IMR-90 (cell line): ENCODE data around the gene EFNA5. TPM values are rescaled to one million over a fixed set of nuclear protein-coding genes. Genes with fewer than 3 reads are reported as not detected.

Source experiments
- ATAC-seq: fragments of 200-7000 bp; cut with Tn5 transposase; 2 replicates; pipeline ENCODE4 v1.9.1; 2020; ENCODE audit warnings: low read depth, mild to moderate bottlenecking, moderate library complexity
- BruUV-seq: library from RNA; stranded (reverse); fragments of 400-500 nt; replicated peaks from 2 replicates; lab custom pipeline; 2021; lab: Mats Ljungman, UMichigan
- CTCF ChIA-PET: fragments of 300-600 bp; formaldehyde crosslinking; extraction: SDS; loops from one replicate; lab custom pipeline; 2021; ENCODE audit warnings: antibody characterized with exemption; lab: Yijun Ruan, JAX
- POLR2A ChIA-PET: fragments of 300-600 bp; sonication (Branson Sonifier 250); formaldehyde crosslinking; loops from one replicate; lab custom pipeline; 2022; ENCODE audit warnings: antibody characterized with exemption; ENCODE audit not compliant: unreplicated experiment; lab: Charles Lee
- DNase-seq: peaks from one replicate; pipeline ENCODE4 v3.0.0; 2013
- H2AFZ ChIP-seq: replicated peaks from 2 replicates; pipeline ENCODE3; 2013; ENCODE audit warnings: low read length, mild to moderate bottlenecking; ENCODE audit not compliant: poor library complexity
- H2AK5ac ChIP-seq: 2 replicates; pipeline ENCODE4 v1.6.1; 2013; ENCODE audit warnings: low read depth, low read length, inconsistent platforms
- H2AK9ac ChIP-seq: replicated peaks from 2 replicates; pipeline ENCODE3; 2013; ENCODE audit warnings: mild to moderate bottlenecking, low read depth, low read length, moderate library complexity; ENCODE audit not compliant: poor library complexity
- H2BK120ac ChIP-seq: 2 replicates; pipeline ENCODE4 v1.6.1; 2013; ENCODE audit warnings: low read depth, low read length, inconsistent platforms
- H2BK15ac ChIP-seq: 3 replicates; pipeline ENCODE4 v1.6.1; 2013; ENCODE audit warnings: low read depth, low read length, inconsistent platforms
- H2BK20ac ChIP-seq: 2 replicates; pipeline ENCODE4 v1.6.1; 2013; ENCODE audit warnings: low read depth, mild to moderate bottlenecking, inconsistent platforms, low read length, moderate library complexity
- H2BK5ac ChIP-seq: 2 replicates; pipeline ENCODE4 v1.6.1; 2013; ENCODE audit warnings: mild to moderate bottlenecking, low read depth, low read length, inconsistent platforms; ENCODE audit not compliant: poor library complexity, severe bottlenecking
- H3K14ac ChIP-seq: replicated peaks from 2 replicates; pipeline ENCODE4 v1.6.1; 2013; ENCODE audit warnings: low read depth, low read length, inconsistent platforms
- H3K18ac ChIP-seq: 2 replicates; pipeline ENCODE4 v1.6.1; 2013; ENCODE audit warnings: low read depth, low read length, control low read depth
- H3K23ac ChIP-seq: 2 replicates; pipeline ENCODE4 v1.6.1; 2013; ENCODE audit warnings: low read depth, low read length, inconsistent platforms
- H3K27ac ChIP-seq: 2 replicates; pipeline ENCODE4 v1.5.1; 2013; ENCODE audit warnings: mild to moderate bottlenecking, control low read depth, low read length; ENCODE audit not compliant: insufficient read depth
- H3K27me3 ChIP-seq: 2 replicates; pipeline ENCODE4 v1.6.1; 2013; ENCODE audit warnings: low read length; ENCODE audit not compliant: control insufficient read depth, insufficient read depth
- H3K36me3 ChIP-seq: 2 replicates; pipeline ENCODE4 v1.6.1; 2013; ENCODE audit warnings: low read length, mixed read lengths; ENCODE audit not compliant: control insufficient read depth, insufficient read depth
- H3K4ac ChIP-seq: 2 replicates; pipeline ENCODE4 v1.6.1; 2013; ENCODE audit warnings: low read depth, low read length, inconsistent platforms
- H3K4me1 ChIP-seq: 2 replicates; pipeline ENCODE4 v1.6.1; 2013; ENCODE audit warnings: low read length, mixed read lengths; ENCODE audit not compliant: control insufficient read depth, insufficient read depth
- H3K4me2 ChIP-seq: 2 replicates; pipeline ENCODE4 v1.6.1; 2013; ENCODE audit warnings: low read depth, mild to moderate bottlenecking, control low read depth, low read length, moderate library complexity
- H3K4me3 ChIP-seq: 2 replicates; pipeline ENCODE4 v1.5.1; 2013; ENCODE audit warnings: low read depth, mild to moderate bottlenecking, control low read depth, low read length, moderate library complexity; ENCODE audit not compliant: insufficient read depth
- H3K56ac ChIP-seq: 2 replicates; pipeline ENCODE4 v1.6.1; 2013; ENCODE audit warnings: low read length, inconsistent platforms; ENCODE audit not compliant: insufficient read depth; ENCODE audit errors: extremely low read depth
- H3K79me1 ChIP-seq, 2 experiments: 2 replicates each; pipeline ENCODE4 v1.6.1; 2013; ENCODE audit warnings: low read length in 2 of 2, inconsistent platforms in 1 of 2, low read depth in 1 of 2
- H3K9ac ChIP-seq: 2 replicates; pipeline ENCODE4 v1.6.1; 2013; ENCODE audit warnings: low read depth, low read length, control low read depth
- H3K9me1 ChIP-seq: 2 replicates; pipeline ENCODE4 v1.6.1; 2013; ENCODE audit warnings: low read length, inconsistent platforms; ENCODE audit not compliant: insufficient read depth
- H3K9me3 ChIP-seq: 2 replicates; pipeline ENCODE4 v1.6.1; 2013; ENCODE audit warnings: low read length; ENCODE audit not compliant: control insufficient read depth, insufficient read depth
- H4K20me1 ChIP-seq: 2 replicates; pipeline ENCODE4 v1.6.1; 2013; ENCODE audit warnings: low read length, inconsistent platforms; ENCODE audit not compliant: insufficient read depth
- H4K5ac ChIP-seq: 2 replicates; pipeline ENCODE4 v1.6.1; 2013; ENCODE audit warnings: mild to moderate bottlenecking, low read depth, low read length, control low read depth
- H4K8ac ChIP-seq, 2 experiments: 2 replicates each; pipeline ENCODE4 v1.6.1; 2013; ENCODE audit warnings: low read depth in 2 of 2, low read length in 2 of 2, control low read depth in 1 of 2, inconsistent platforms in 1 of 2
- H4K91ac ChIP-seq: 2 replicates; pipeline ENCODE4 v1.6.1; 2013; ENCODE audit warnings: low read depth, low read length, inconsistent platforms; ENCODE audit not compliant: insufficient read depth
- BHLHE40 ChIP-seq: fragments of 150-350 bp; IDR thresholded peaks from 2 replicates; pipeline ENCODE4 v1.6.1; 2016; ENCODE audit warnings: mild to moderate bottlenecking, low read depth, low read length
- CEBPB ChIP-seq: IDR thresholded peaks from 2 replicates; pipeline ENCODE4 v1.6.1; 2012; ENCODE audit warnings: low read depth, low read length, improper control_type of control experiment
- CHD1 ChIP-seq: IDR thresholded peaks from 2 replicates; pipeline ENCODE4 v1.6.1; 2012; ENCODE audit warnings: low read depth, low read length, improper control_type of control experiment
- FOS ChIP-seq: fragments of 150-350 bp; IDR thresholded peaks from 2 replicates; pipeline ENCODE4 v1.6.1; 2016; ENCODE audit warnings: low read depth, low read length
- MAFK ChIP-seq: IDR thresholded peaks from 2 replicates; pipeline ENCODE4 v1.6.1; 2012; ENCODE audit warnings: low read depth, low read length, improper control_type of control experiment
- MAZ ChIP-seq: IDR thresholded peaks from 2 replicates; pipeline ENCODE4 v1.6.1; 2012; ENCODE audit warnings: low read depth, mild to moderate bottlenecking, low read length, improper control_type of control experiment, moderate library complexity, borderline replicate concordance
- MXI1 ChIP-seq: IDR thresholded peaks from 2 replicates; pipeline ENCODE4 v1.6.1; 2012; ENCODE audit warnings: low read depth, mild to moderate bottlenecking, low read length, moderate library complexity, borderline replicate concordance
- NFE2L2 ChIP-seq: fragments of 150-350 bp; IDR thresholded peaks from 2 replicates; pipeline ENCODE4 v1.6.1; 2016; ENCODE audit warnings: low read depth, mild to moderate bottlenecking, low read length
- POLR2A ChIP-seq: IDR thresholded peaks from 2 replicates; pipeline ENCODE4 v1.6.1; 2012; ENCODE audit warnings: mild to moderate bottlenecking, low read depth, low read length
- RAD21 ChIP-seq: IDR thresholded peaks from 2 replicates; pipeline ENCODE4 v1.6.1; 2012; ENCODE audit warnings: low read length, improper control_type of control experiment
- RCOR1 ChIP-seq: IDR thresholded peaks from 2 replicates; pipeline ENCODE4 v1.6.1; 2012; ENCODE audit warnings: mild to moderate bottlenecking, low read length, improper control_type of control experiment; ENCODE audit not compliant: insufficient replicate concordance
- RFX5 ChIP-seq: IDR thresholded peaks from 2 replicates; pipeline ENCODE4 v1.8.0; 2012; ENCODE audit warnings: low read depth, mild to moderate bottlenecking, low read length, moderate library complexity
- SMC3 ChIP-seq: fragments of 150-350 bp; IDR thresholded peaks from 2 replicates; pipeline ENCODE4 v1.6.1; 2016; ENCODE audit warnings: low read depth, mild to moderate bottlenecking, antibody characterized with exemption, low read length, moderate library complexity
- WGBS, 2 experiments: methylation state at CpG; one replicate each; pipeline versions ENCODE4 v1.1.5 to v1.1.7; 2013; ENCODE audit warnings: missing lambda C conversion rate in 2 of 2; ENCODE audit not compliant: insufficient read length in 1 of 2; ENCODE audit errors: extremely low coverage in 2 of 2; 5-methylcytosine and 5-hydroxymethylcytosine counted together
- dilution Hi-C: fragments of 300-500 bp; cut with HindIII; formaldehyde crosslinking; loops from one replicate; pipeline ENCODE4 v1.14.3; 2018; ENCODE audit warnings: low sequenced_read_pairs; ENCODE audit not compliant: unreplicated experiment
- in situ Hi-C: fragments of 300-500 bp; cut with MboI; formaldehyde crosslinking; loops from 3 replicates; pipeline ENCODE4 v1.14.3; 2019; ENCODE audit warnings: low sequenced_read_pairs, inconsistent platforms, mixed read lengths
- intact Hi-C: fragments of 100-400 bp; cut with micrococcal nuclease; formaldehyde crosslinking; loops from 2 replicates; pipeline ENCODE4 v1.10.0; 2022
- polyA plus RNA-seq, 3 experiments: library from polyadenylated mRNA; depleted of rRNA; stranded (reverse); fragments of >200 nt; gene quantifications; 2 replicates each; pipeline ENCODE4 v1.2.3, GENCODE V29; 2012; ENCODE audit warnings: low replicate concordance in 1 of 3
- total RNA-seq: library from RNA; depleted of rRNA; stranded (reverse); fragments of >200 nt; gene quantifications from 2 replicates; pipeline ENCODE4 v1.2.3, GENCODE V29; 2012
- TF ChIP-seq, protein P1 (sequence below): fragments of 150-350 bp; IDR thresholded peaks from 2 replicates; pipeline ENCODE4 v1.6.1; 2016; ENCODE audit warnings: low read depth, mild to moderate bottlenecking, low read length, moderate library complexity, borderline replicate concordance
- TF ChIP-seq, protein P2 (sequence below): conservative IDR thresholded peaks from 2 replicates; pipeline ENCODE4 v1.5.1; 2012; ENCODE audit warnings: mild to moderate bottlenecking, low read depth, low read length, improper control_type of control experiment

The EFNA5 gene
- total and polyA plus RNA-seq, 2 of the 4 experiments (the other 2 are of a cell fraction), result 1.5 to 1.6 TPM

DNA sequence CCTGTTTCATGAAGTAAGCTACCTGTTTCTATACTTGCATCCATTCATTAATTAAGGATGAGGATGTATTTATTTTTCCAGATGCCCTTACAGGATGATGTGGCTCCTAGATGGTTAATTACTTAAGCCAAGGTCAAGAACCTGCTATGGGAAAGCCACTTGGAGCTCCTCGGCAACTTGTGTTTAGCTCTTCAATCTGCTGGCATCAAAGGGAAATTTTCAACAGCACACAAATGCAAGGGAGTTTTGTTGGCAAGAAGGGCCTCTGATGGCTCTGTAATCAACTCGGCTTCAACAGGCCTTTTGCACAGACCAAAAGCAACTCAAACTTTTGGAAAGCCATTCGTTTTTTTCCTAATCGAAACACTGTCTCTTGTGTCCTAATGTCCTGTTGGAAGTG is 125.3 kb downstream of the EFNA5 start:
- H2BK15ac ChIP-seq, result no peak overlapping the region; the same call in 2 of the 3 replicates
- H3K27me3 ChIP-seq, result no peaks in the 10 kb centered on the region
- ChIA-PET POLR2A (no interaction called here), CTCF (interaction anchor here (0.5 to 1.4 kb wide), 2 partner anchors 10 to 124 kb away, joined by 3 read pairs; no protein-coding TSS in a partner anchor)
- H4K5ac ChIP-seq, result no peak overlapping the region
- ATAC-seq, result no peak
- H2AK5ac ChIP-seq, result no peak overlapping the region
- no peaks in the 10 kb centered on the region for H3K36me3 ChIP-seq
- no peak overlapping the region for H3K56ac ChIP-seq
- peaks cover 0 to 3% of the 10 kb centered on the region in 2 experiments; a peak in 2 of 4 replicates for H3K79me1 ChIP-seq
- intact Hi-C loops, result no loop called here
- H3K4me1 ChIP-seq, result peaks cover 4% of the 10 kb centered on the region; the same call in 1 of the 2 replicates
- in situ Hi-C loops, result no loop called here
- no peak overlapping the region for H2BK120ac ChIP-seq
- H3K4ac ChIP-seq, result no peak overlapping the region
- no peak overlapping the region for H4K91ac ChIP-seq
- no peak overlapping the region for H3K9ac ChIP-seq
- no peak overlapping the region for H2BK20ac ChIP-seq
- no peak overlapping the region for H3K27ac ChIP-seq
- TF ChIP-seq RAD21, result no peak
- TF ChIP-seq MXI1, result no peak
- TF ChIP-seq, protein P1, sequence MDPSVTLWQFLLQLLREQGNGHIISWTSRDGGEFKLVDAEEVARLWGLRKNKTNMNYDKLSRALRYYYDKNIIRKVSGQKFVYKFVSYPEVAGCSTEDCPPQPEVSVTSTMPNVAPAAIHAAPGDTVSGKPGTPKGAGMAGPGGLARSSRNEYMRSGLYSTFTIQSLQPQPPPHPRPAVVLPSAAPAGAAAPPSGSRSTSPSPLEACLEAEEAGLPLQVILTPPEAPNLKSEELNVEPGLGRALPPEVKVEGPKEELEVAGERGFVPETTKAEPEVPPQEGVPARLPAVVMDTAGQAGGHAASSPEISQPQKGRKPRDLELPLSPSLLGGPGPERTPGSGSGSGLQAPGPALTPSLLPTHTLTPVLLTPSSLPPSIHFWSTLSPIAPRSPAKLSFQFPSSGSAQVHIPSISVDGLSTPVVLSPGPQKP, result no peak
- TF ChIP-seq NFE2L2, result no peak
- TF ChIP-seq, protein P2, sequence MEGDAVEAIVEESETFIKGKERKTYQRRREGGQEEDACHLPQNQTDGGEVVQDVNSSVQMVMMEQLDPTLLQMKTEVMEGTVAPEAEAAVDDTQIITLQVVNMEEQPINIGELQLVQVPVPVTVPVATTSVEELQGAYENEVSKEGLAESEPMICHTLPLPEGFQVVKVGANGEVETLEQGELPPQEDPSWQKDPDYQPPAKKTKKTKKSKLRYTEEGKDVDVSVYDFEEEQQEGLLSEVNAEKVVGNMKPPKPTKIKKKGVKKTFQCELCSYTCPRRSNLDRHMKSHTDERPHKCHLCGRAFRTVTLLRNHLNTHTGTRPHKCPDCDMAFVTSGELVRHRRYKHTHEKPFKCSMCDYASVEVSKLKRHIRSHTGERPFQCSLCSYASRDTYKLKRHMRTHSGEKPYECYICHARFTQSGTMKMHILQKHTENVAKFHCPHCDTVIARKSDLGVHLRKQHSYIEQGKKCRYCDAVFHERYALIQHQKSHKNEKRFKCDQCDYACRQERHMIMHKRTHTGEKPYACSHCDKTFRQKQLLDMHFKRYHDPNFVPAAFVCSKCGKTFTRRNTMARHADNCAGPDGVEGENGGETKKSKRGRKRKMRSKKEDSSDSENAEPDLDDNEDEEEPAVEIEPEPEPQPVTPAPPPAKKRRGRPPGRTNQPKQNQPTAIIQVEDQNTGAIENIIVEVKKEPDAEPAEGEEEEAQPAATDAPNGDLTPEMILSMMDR, result no peak
- no peak for TF ChIP-seq MAFK
- no peak for TF ChIP-seq SMC3
- no peak for TF ChIP-seq RFX5
- no peak for TF ChIP-seq FOS
- no peak for TF ChIP-seq CEBPB
- no peak for TF ChIP-seq RCOR1
- TF ChIP-seq BHLHE40, result no peak
- no peak for TF ChIP-seq MAZ
- TF ChIP-seq POLR2A, result no peak
- TF ChIP-seq CHD1, result no peak
- H3K4me3 ChIP-seq, result no peak overlapping the region
- H3K18ac ChIP-seq, result no peak overlapping the region
- no peak for DNase-seq
- BruUV-seq, result no TSS peak
- H2BK5ac ChIP-seq, result no peak overlapping the region
- H3K9me1 ChIP-seq, result no peaks in the 10 kb centered on the region; the same call in 1 of the 2 replicates
- H3K4me2 ChIP-seq, result no peak overlapping the region
- no peak overlapping the region for H3K23ac ChIP-seq
- no peak overlapping the region for H2AFZ ChIP-seq
- no peak overlapping the region for H2AK9ac ChIP-seq
- H4K8ac ChIP-seq, result no peak overlapping the region
- WGBS, 2 experiments, result no CpG with 5 or more reads among the region's 4 CpGs
- dilution Hi-C loops, result no loop called here
- no peak overlapping the region for H3K14ac ChIP-seq
- no peaks in the 10 kb centered on the region; the same call in 1 of the 2 replicates for H4K20me1 ChIP-seq
- H3K9me3 ChIP-seq, result no peaks in the 10 kb centered on the region
